Lung (tissue), 12 donors: Measurements from ENCODE around the gene C4BPB. TPM values are rescaled to one million over a fixed set of nuclear protein-coding genes. Genes with fewer than 3 reads are reported as not detected.

Experiments
- ATAC-seq: fragments of 200-7000 bp; cut with Tn5 transposase; one replicate; pipeline ENCODE4 v1.9.1; 2020; ENCODE audit warnings: moderate number of reproducible peaks; ENCODE audit not compliant: insufficient read depth, low FRiP score
- DNase-seq, 3 donors: peaks; one replicate each; pipeline ENCODE4 v3.0.0-alpha.2; 2013 to 2017
- H3K27ac ChIP-seq, 2 donors: one replicate each; pipeline ENCODE4 v1.5.1; 2013; ENCODE audit warnings: mild to moderate bottlenecking in 2 of 2, moderate library complexity in 2 of 2, control low read depth in 1 of 2, inconsistent platforms in 1 of 2, low read depth in 1 of 2, low read length in 1 of 2
- H3K27me3 ChIP-seq, 3 donors: one replicate each; pipeline ENCODE4 v1.5.1; 2013; ENCODE audit warnings: low read length in 2 of 3; ENCODE audit not compliant: control insufficient read depth in 3 of 3, insufficient read depth in 3 of 3
- H3K36me3 ChIP-seq, 4 donors: one replicate each; pipeline ENCODE4 v1.5.1; 2013; ENCODE audit warnings: low read length in 4 of 4, mild to moderate bottlenecking in 1 of 4, moderate library complexity in 1 of 4; ENCODE audit not compliant: control insufficient read depth in 4 of 4, insufficient read depth in 4 of 4
- H3K4me1 ChIP-seq, 5 donors: one replicate each; pipeline ENCODE4 v1.5.1; 2013; ENCODE audit warnings: low read length in 5 of 5, mild to moderate bottlenecking in 2 of 5, moderate library complexity in 1 of 5; ENCODE audit not compliant: control insufficient read depth in 5 of 5, insufficient read depth in 5 of 5
- H3K4me3 ChIP-seq: one replicate; pipeline ENCODE4 v1.5.1; 2013; ENCODE audit warnings: mild to moderate bottlenecking, control low read depth, moderate library complexity
- H3K9ac ChIP-seq, 2 donors: one replicate each; pipeline ENCODE4 v1.5.1; 2013; ENCODE audit warnings: low read length in 2 of 2, control low read depth in 1 of 2; ENCODE audit not compliant: insufficient read depth in 1 of 2
- H3K9me3 ChIP-seq, 4 donors: one replicate each; pipeline ENCODE4 v1.5.1; 2013; ENCODE audit warnings: low read length in 3 of 4, mild to moderate bottlenecking in 1 of 4, moderate library complexity in 1 of 4; ENCODE audit not compliant: control insufficient read depth in 4 of 4, insufficient read depth in 3 of 4
- WGBS, 2 donors: extraction: QIAGEN DNeasy Blood & Tissue Kit; methylation state at CpG; one replicate each; pipeline ENCODE4 v1.1.7; 2013; 5-methylcytosine and 5-hydroxymethylcytosine counted together
- polyA plus RNA-seq, 2 donors: library from polyadenylated mRNA; stranded (reverse); fragments of 200-250 nt; gene quantifications; one replicate each; pipeline ENCODE4 v1.2.1, GENCODE V29; 2013
- total RNA-seq, 2 donors: library from RNA; depleted of rRNA in 1 of 2; stranded (reverse); fragments of >200 nt in 1 of 2; gene quantifications; one replicate each; pipeline ENCODE4 v1.2.1, GENCODE V29; 2014 to 2021
- TF ChIP-seq, protein P1 (sequence below): IDR thresholded peaks from 2 replicates; pipeline ENCODE4 v1.5.1; 2012; ENCODE audit warnings: mild to moderate bottlenecking; ENCODE audit errors: control extremely low read depth, extremely low read depth
- donor health status: control.
- donor health status: control.
- donor health status: Bipolar disorder and iron deficiency.
- donor health status: healthy.
- donor health status: DM: yes; HTN: yes; CAD: no.

Gene C4BPB
- total and polyA plus RNA-seq, 4 donors: 2.6 to 6.5 (median 4.7) TPM

DNA sequence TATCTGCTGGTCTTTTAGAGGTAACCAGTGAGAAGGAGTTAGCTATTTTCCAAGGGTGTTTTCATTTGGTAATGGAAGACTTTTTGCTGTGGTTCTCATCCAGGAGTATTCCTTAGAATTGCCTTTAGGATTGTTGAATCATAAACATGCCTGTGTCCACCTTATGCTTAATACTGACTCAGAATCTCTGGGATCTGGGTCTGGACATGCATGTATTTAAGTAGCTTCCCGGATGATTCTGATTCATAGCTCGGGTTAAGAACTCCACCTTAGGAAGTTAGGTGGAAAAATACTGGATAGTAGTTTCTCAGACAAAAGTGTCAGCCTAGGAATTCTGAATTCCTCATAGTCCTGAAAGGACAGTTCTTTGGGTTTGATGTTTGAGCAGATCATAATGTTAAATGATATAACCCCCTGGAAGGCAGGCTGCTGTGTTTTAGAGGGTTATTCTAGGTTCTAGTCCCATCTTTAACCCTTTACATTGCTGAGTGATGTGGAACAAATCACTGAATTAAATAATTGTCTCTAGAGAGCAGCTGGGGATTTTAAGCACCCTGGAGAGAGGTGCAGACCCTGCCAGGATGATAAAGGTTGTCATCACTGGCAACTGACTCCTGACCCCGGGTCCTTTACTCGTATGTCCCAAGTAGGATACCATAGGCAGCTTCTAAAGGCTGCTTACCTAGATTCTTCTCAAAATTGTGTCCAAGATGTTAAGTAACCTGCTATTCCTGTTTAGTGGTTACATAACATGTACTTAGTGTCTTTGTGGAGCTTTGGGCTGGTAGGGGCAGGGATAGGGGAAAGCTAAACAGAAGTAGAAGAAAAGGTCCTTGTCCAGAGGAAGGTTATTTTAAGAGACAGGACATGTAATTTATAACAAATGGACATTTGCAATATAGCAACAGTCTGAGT is 14.5 kb upstream of the C4BPB start:
- Histone ChIP-seq H3K27ac (no peak overlapping the region), H3K9me3 (no peaks in the 10 kb centered on the region), H3K4me1 (peaks cover 0 to 17% (median 0%) of the 10 kb centered on the region in 5 donors), H3K36me3 (peaks cover 3 to 15% (median 9%) of the 10 kb centered on the region in 4 donors), H3K9ac (no peak overlapping the region), H3K4me3 (no peak overlapping the region), H3K27me3 (no peaks in the 10 kb centered on the region)
- 73 to 89% methylated on average over 4 of the region's 4 CpGs for WGBS, 2 donors
- no peak for DNase-seq
- TF ChIP-seq, protein P1, sequence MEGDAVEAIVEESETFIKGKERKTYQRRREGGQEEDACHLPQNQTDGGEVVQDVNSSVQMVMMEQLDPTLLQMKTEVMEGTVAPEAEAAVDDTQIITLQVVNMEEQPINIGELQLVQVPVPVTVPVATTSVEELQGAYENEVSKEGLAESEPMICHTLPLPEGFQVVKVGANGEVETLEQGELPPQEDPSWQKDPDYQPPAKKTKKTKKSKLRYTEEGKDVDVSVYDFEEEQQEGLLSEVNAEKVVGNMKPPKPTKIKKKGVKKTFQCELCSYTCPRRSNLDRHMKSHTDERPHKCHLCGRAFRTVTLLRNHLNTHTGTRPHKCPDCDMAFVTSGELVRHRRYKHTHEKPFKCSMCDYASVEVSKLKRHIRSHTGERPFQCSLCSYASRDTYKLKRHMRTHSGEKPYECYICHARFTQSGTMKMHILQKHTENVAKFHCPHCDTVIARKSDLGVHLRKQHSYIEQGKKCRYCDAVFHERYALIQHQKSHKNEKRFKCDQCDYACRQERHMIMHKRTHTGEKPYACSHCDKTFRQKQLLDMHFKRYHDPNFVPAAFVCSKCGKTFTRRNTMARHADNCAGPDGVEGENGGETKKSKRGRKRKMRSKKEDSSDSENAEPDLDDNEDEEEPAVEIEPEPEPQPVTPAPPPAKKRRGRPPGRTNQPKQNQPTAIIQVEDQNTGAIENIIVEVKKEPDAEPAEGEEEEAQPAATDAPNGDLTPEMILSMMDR: no peak
- no peak for ATAC-seq

DNA sequence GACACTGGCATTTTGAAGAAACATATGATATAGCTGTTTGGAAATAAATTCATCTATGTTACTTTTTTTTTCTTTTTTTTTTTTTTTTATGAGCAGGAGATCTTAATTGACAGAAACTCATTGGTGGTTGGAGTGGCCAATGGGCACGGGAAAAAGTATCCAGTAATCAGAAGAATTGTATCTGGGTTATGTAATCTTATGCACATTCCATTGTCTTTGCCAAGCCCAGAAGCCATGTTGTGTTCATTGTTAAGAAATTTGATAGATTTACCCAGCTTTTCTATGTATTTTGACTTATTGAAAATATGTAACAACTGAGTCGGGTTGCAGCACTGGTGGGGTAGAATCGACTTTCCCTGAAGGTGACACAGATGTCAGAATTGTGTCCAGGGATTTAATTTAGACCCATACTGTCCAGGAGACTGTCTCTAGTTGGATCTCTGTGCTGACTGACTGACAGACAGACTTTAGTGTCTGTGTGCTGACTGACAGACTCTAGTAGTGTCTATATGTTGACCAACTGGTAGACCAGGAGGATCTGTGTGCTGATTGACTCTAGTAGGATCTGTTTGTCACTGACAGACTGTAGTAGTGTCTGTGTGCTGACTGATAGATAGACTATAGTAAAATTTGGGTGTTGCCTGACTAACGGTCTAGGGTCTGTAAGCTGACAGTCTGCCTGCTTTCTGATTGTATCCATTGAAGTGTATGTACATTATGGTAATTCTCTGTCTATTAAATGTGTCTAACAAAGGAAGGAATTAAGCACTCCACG is 12.3 kb upstream of the C4BPB start:
- Histone ChIP-seq H3K36me3 (peaks cover 0 to 10% (median 7%) of the 10 kb centered on the region in 4 donors), H3K27me3 (no peaks in the 10 kb centered on the region), H3K9me3 (no peaks in the 10 kb centered on the region), H3K4me3 (no peak overlapping the region), H3K4me1 (peaks cover 0 to 13% (median 0%) of the 10 kb centered on the region in 5 donors), H3K27ac (no peak overlapping the region), H3K9ac (no peak overlapping the region)
- no peak for DNase-seq
- no peak for ATAC-seq
- WGBS, 2 donors: 77 to 79% methylated on average over 5 of the region's 5 CpGs
- TF ChIP-seq, protein P1: no peak

DNA sequence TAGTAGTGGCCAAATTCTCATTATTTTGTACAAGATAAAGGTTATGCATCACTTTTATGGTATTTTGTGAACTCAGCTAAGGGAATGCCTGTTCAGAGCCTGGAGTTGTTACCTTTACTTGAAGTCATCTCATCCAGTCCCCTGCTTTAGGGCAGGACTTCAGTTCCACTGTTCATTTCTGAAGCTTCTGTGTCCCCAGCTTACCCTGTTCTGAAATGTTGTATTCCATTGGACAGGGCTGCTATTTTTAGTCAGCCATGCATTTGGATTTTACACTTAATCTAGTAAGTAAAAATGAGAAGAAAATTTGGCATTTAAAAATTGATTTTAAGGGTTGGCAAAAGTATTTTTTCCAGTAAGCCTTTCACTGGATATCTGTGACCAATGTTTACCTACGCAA is 11.6 kb upstream of the C4BPB start:
- DNase-seq: no peak
- TF ChIP-seq, protein P1: no peak
- no peaks in the 10 kb centered on the region for H3K27me3 ChIP-seq
- peak overlapping the region in 1 of 2 donors; percentile 12 for H3K27ac ChIP-seq
- H3K4me3 ChIP-seq: no peak overlapping the region
- WGBS, 2 donors: 95 to 97% methylated on average over 1 of the region's 1 CpG
- H3K9me3 ChIP-seq: no peaks in the 10 kb centered on the region
- no peak for ATAC-seq
- H3K36me3 ChIP-seq: peaks cover 0 to 8% (median 6%) of the 10 kb centered on the region in 4 donors
- H3K4me1 ChIP-seq: peaks cover 0 to 13% (median 0%) of the 10 kb centered on the region in 5 donors
- no peak overlapping the region for H3K9ac ChIP-seq
